ENCODE data around the gene NKX2-4.
A peak's percentile ranks its signal among the peaks of the same experiment; 100 is the strongest.
"Not testable (repeated sequence)": the region's sequence is repeated elsewhere in the genome, so short reads cannot be mapped to it uniquely, and the experiment has no call there.

Gene NKX2-4

GRCh38 chr20:21397341-21398108, at the start of gene NKX2-4:
TSS of gene NKX2-4 (minus strand) at chr20:21397526. CDS start at chr20:21397399, 127 bp downstream.
- peak; percentile 56 for DNase-seq

GRCh38 chr20:21437816-21438215, 40.5 kb upstream of the NKX2-4 start:
- DNase-seq, result no peak

- no peak for DNase-seq
Measured at GRCh38 chr20:21437248-21437647, 39.9 kb upstream of the NKX2-4 start.

- no peak for DNase-seq
Measured at GRCh38 chr20:21436205-21436604, 38.9 kb upstream of the NKX2-4 start.

- DNase-seq, result no peak
Measured at GRCh38 chr20:21435576-21435975, 38.2 kb upstream of the NKX2-4 start.

- no peak for DNase-seq
Measured at GRCh38 chr20:21433329-21433890, 36.1 kb upstream of the NKX2-4 start.

- DNase-seq, result no peak
Measured at GRCh38 chr20:21432911-21433310, 35.6 kb upstream of the NKX2-4 start.

GRCh38 chr20:21430020-21430419, 32.7 kb upstream of the NKX2-4 start:
- DNase-seq, result no peak

- DNase-seq, result no peak
Measured at GRCh38 chr20:21424846-21425245, 27.5 kb upstream of the NKX2-4 start.

GRCh38 chr20:21423712-21424111, 26.4 kb upstream of the NKX2-4 start:
- DNase-seq, result not testable (repeated sequence)

- DNase-seq, result no peak
Measured at GRCh38 chr20:21421601-21422236, 24.4 kb upstream of the NKX2-4 start.

GRCh38 chr20:21419147-21419546, 21.8 kb upstream of the NKX2-4 start:
- DNase-seq, result not testable (repeated sequence)

- DNase-seq, result not testable (repeated sequence)
Measured at GRCh38 chr20:21413996-21414395, 16.7 kb upstream of the NKX2-4 start.

GRCh38 chr20:21411725-21412124, 14.4 kb upstream of the NKX2-4 start:
- DNase-seq, result no peak

- no peak for DNase-seq
Measured at GRCh38 chr20:21399005-21399475, 1.7 kb upstream of the NKX2-4 start.

GRCh38 chr20:21398109-21399004, 1.0 kb upstream of the NKX2-4 start:
- DNase-seq, result peak; percentile 78

- DNase-seq, result peak; percentile 53
Measured at GRCh38 chr20:21396599-21397340, 556 bp downstream of the NKX2-4 start.

GRCh38 chr20:21395666-21396598, 1.4 kb downstream of the NKX2-4 start:
- peak; percentile 81 for DNase-seq

GRCh38 chr20:21395051-21395665, 2.2 kb downstream of the NKX2-4 start:
- peak; percentile 70 for DNase-seq

- no peak for DNase-seq
Measured at GRCh38 chr20:21394551-21394950, 2.8 kb downstream of the NKX2-4 start.
